ENCODE measurements around the gene PCDHB10.
A peak's percentile ranks its signal among the peaks of the same experiment; 100 is the strongest.
"Not testable (repeated sequence)": the region's sequence is repeated elsewhere in the genome, so short reads cannot be mapped to it uniquely, and the experiment has no call there.

The PCDHB10 gene

GRCh38 chr5:141177577-141178191 is 14.5 kb upstream of the PCDHB10 start, which contains the start of gene PCDHB8:
TSS of gene PCDHB8 (plus strand) at chr5:141177790. CDS start at chr5:141178035, 245 bp downstream.
- not testable (repeated sequence) for DNase-seq, H3K4me1 Mint-ChIP-seq, H3K36me3 Mint-ChIP-seq, H3K27ac Mint-ChIP-seq, H3K4me3 Mint-ChIP-seq
- peaks cover 23% of the 10 kb centered on the region for H3K9me3 Mint-ChIP-seq
- CTCF ChIA-PET: interaction anchor here (0.9 to 1.1 kb wide), 2 partner anchors 9 to 15 kb away, joined by 4 to 6 read pairs; partner anchors contain the start of genes PCDHB10 and PCDHB9
- peaks cover 15% of the 10 kb centered on the region for H3K27me3 Mint-ChIP-seq

- H3K27ac Mint-ChIP-seq, H3K36me3 Mint-ChIP-seq, CTCF ChIA-PET, DNase-seq, H3K4me1 Mint-ChIP-seq, H3K4me3 Mint-ChIP-seq: not testable (repeated sequence)
- peaks cover 14% of the 10 kb centered on the region for H3K27me3 Mint-ChIP-seq
- peaks cover 22% of the 10 kb centered on the region for H3K9me3 Mint-ChIP-seq
Measured at GRCh38 chr5:141179371-141179770, 12.8 kb upstream of the PCDHB10 start.

GRCh38 chr5:141179876-141180275 is 12.3 kb upstream of the PCDHB10 start:
- DNase-seq, H3K4me1 Mint-ChIP-seq, H3K27ac Mint-ChIP-seq, H3K36me3 Mint-ChIP-seq, H3K4me3 Mint-ChIP-seq, CTCF ChIA-PET: not testable (repeated sequence)
- Mint-ChIP-seq H3K9me3 (peaks cover 24% of the 10 kb centered on the region), H3K27me3 (peaks cover 15% of the 10 kb centered on the region)

GRCh38 chr5:141180313-141180712 is 11.8 kb upstream of the PCDHB10 start:
- Mint-ChIP-seq H3K27ac (no peak overlapping the region), H3K4me1 (no peaks in the 10 kb centered on the region), H3K27me3 (peaks cover 14% of the 10 kb centered on the region), H3K36me3 (peaks cover 6% of the 10 kb centered on the region), H3K9me3 (peaks cover 23% of the 10 kb centered on the region), H3K4me3 (no peak overlapping the region)
- DNase-seq: no peak
- CTCF ChIA-PET: no interaction called here

GRCh38 chr5:141182248-141182647 is 9.9 kb upstream of the PCDHB10 start, which contains the start of gene PCDHB16:
TSS of gene PCDHB16 (plus strand) at chr5:141182387. CDS start at chr5:141182560, 173 bp downstream.
- no peak within 1 kb of the TSS for H3K27ac Mint-ChIP-seq
- peaks cover 19% of the 10 kb centered on the region for H3K27me3 Mint-ChIP-seq
- DNase-seq: no peak

GRCh38 chr5:141184117-141184855 is 7.9 kb upstream of the PCDHB10 start:
- CTCF ChIA-PET: not testable (repeated sequence)
- H3K27me3 Mint-ChIP-seq: peaks cover 22% of the 10 kb centered on the region

More at GRCh38 chr5:141182248-141182647, 9.9 kb upstream of the PCDHB10 start, which contains the start of gene PCDHB16:
- peaks cover 28% of the 10 kb centered on the region for H3K9me3 Mint-ChIP-seq
- CTCF ChIA-PET: interaction anchor here (0.6 kb wide), 1 partner anchor 10 kb away, joined by 4 read pairs; the partner anchor contains the start of gene PCDHB10
- no peak within 1 kb of the TSS for H3K4me3 Mint-ChIP-seq
- H3K4me1 Mint-ChIP-seq: no peaks in the 10 kb centered on the region
- peaks cover 6% of the 10 kb centered on the region for H3K36me3 Mint-ChIP-seq

GRCh38 chr5:141186897-141187512 is 5.1 kb upstream of the PCDHB10 start, which contains the start of gene PCDHB9:
TSS of gene PCDHB9 (plus strand) at chr5:141187161. CDS start at chr5:141187319, 158 bp downstream.
- CTCF ChIA-PET: interaction anchor here (0.7 to 2.2 kb wide), 4 partner anchors 10 to 635 kb away, joined by 3 to 6 read pairs (median 3); partner anchors contain the start of genes PCDHB15 and PCDHB8
- Mint-ChIP-seq H3K4me3 (no peak within 1 kb of the TSS), H3K4me1 (no peaks in the 10 kb centered on the region), H3K36me3 (peaks cover 6% of the 10 kb centered on the region), H3K27me3 (peaks cover 22% of the 10 kb centered on the region), H3K27ac (no peak within 1 kb of the TSS), H3K9me3 (peaks cover 26% of the 10 kb centered on the region)
- peak; percentile 39 for DNase-seq

More at GRCh38 chr5:141184117-141184855, 7.9 kb upstream of the PCDHB10 start:
- H3K4me3 Mint-ChIP-seq, H3K4me1 Mint-ChIP-seq, H3K27ac Mint-ChIP-seq, DNase-seq, H3K36me3 Mint-ChIP-seq: not testable (repeated sequence)
- H3K9me3 Mint-ChIP-seq: peaks cover 32% of the 10 kb centered on the region

GRCh38 chr5:141188682-141189081 is 3.5 kb upstream of the PCDHB10 start:
- H3K27ac Mint-ChIP-seq, H3K4me1 Mint-ChIP-seq, H3K4me3 Mint-ChIP-seq, DNase-seq, CTCF ChIA-PET, H3K36me3 Mint-ChIP-seq: not testable (repeated sequence)
- peaks cover 27% of the 10 kb centered on the region for H3K9me3 Mint-ChIP-seq
- peaks cover 15% of the 10 kb centered on the region for H3K27me3 Mint-ChIP-seq

GRCh38 chr5:141189131-141189530 is 3.0 kb upstream of the PCDHB10 start:
- DNase-seq, H3K4me1 Mint-ChIP-seq, CTCF ChIA-PET, H3K4me3 Mint-ChIP-seq, H3K36me3 Mint-ChIP-seq, H3K27ac Mint-ChIP-seq: not testable (repeated sequence)
- H3K27me3 Mint-ChIP-seq: peaks cover 15% of the 10 kb centered on the region
- peaks cover 26% of the 10 kb centered on the region for H3K9me3 Mint-ChIP-seq

- peaks cover 25% of the 10 kb centered on the region for H3K9me3 Mint-ChIP-seq
- H3K36me3 Mint-ChIP-seq, H3K4me3 Mint-ChIP-seq, H3K27me3 Mint-ChIP-seq, CTCF ChIA-PET, H3K27ac Mint-ChIP-seq, DNase-seq, H3K4me1 Mint-ChIP-seq: not testable (repeated sequence)
Measured at GRCh38 chr5:141194332-141194731, 2.2 kb downstream of the PCDHB10 start.

- Mint-ChIP-seq H3K27ac (no peak overlapping the region), H3K27me3 (peaks cover 6% of the 10 kb centered on the region), H3K4me1 (no peaks in the 10 kb centered on the region), H3K9me3 (peaks cover 33% of the 10 kb centered on the region), H3K4me3 (no peak overlapping the region), H3K36me3 (no peaks in the 10 kb centered on the region)
- CTCF ChIA-PET: interaction anchor here (1.2 kb wide), 1 partner anchor 234 kb away, joined by 3 read pairs; the partner anchor contains the start of gene PCDHGA12
- no peak for DNase-seq
Measured at GRCh38 chr5:141196363-141196762, 4.2 kb downstream of the PCDHB10 start.

GRCh38 chr5:141199359-141200235 is 7.4 kb downstream of the PCDHB10 start, which contains the start of gene PCDHB11:
TSS of gene PCDHB11 (plus strand) at chr5:141199627. CDS start at chr5:141199775, 148 bp downstream.
- CTCF ChIA-PET: interaction anchor here (0.5 to 1.2 kb wide), 3 partner anchors 8 to 278 kb away, joined by 3 read pairs; partner anchors contain the start of gene PCDHB12
- Mint-ChIP-seq H3K4me1 (no peaks in the 10 kb centered on the region), H3K36me3 (peaks cover 3% of the 10 kb centered on the region), H3K27me3 (peaks cover 4% of the 10 kb centered on the region), H3K4me3 (no peak within 1 kb of the TSS), H3K27ac (no peak within 1 kb of the TSS), H3K9me3 (peaks cover 26% of the 10 kb centered on the region)
- no peak for DNase-seq

- DNase-seq, H3K4me3 Mint-ChIP-seq, H3K4me1 Mint-ChIP-seq, H3K36me3 Mint-ChIP-seq, H3K27me3 Mint-ChIP-seq, CTCF ChIA-PET, H3K27ac Mint-ChIP-seq: not testable (repeated sequence)
- peaks cover 23% of the 10 kb centered on the region for H3K9me3 Mint-ChIP-seq
Measured at GRCh38 chr5:141201126-141201525, 9.0 kb downstream of the PCDHB10 start.
